Dermis microvascular lymphatic vessel endothelial cell (primary cell): ENCODE measurements around the gene ALOX12. TPM values are rescaled to one million over a fixed set of nuclear protein-coding genes. Genes with fewer than 3 reads are reported as not detected.

ENCODE experiments used
- DNase-seq, 2 donors: peaks; one replicate each; pipeline versions ENCODE4 v3.0.0 to v3.0.0-alpha.2; 2010; ENCODE audit warnings: low read depth in 2 of 2
- total RNA-seq: library from RNA; depleted of rRNA; stranded (reverse); fragments of >200 nt; gene quantifications from 2 replicates; pipeline ENCODE4 v1.2.1, GENCODE V29; 2014

Gene ALOX12
- total RNA-seq, 1 donor from 2014 or later = not detected

DNA sequence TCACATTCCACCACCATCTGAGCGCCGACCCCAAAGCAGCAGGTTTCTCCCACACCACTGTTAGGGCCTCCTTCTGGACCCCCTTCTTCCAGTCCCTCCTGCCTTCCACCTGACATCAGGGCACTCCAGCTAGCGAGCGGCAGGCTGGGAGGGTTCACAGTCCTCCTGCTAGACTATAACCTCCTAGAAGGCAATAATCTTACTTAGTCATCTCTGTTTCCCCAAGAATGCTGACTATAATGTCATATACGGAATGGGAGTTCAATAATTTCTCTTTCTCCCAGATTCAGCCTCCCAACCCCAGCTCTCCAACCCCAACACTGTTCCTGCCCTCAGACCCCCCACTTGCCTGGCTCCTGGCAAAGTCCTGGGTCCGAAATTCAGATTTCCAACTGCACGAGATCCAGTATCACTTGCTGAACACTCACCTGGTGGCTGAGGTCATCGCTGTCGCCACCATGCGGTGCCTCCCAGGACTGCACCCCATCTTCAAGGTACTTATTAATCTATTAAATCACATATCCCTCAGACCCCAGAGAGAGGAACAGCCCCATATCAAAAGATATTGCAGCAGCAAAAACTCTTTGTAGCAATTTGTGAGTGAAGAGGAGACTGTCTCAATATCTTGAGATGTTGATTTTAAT is 5.6 kb downstream of the ALOX12 start:
- DNase-seq = peak in 1 of 2 donors; percentile 64

DNA sequence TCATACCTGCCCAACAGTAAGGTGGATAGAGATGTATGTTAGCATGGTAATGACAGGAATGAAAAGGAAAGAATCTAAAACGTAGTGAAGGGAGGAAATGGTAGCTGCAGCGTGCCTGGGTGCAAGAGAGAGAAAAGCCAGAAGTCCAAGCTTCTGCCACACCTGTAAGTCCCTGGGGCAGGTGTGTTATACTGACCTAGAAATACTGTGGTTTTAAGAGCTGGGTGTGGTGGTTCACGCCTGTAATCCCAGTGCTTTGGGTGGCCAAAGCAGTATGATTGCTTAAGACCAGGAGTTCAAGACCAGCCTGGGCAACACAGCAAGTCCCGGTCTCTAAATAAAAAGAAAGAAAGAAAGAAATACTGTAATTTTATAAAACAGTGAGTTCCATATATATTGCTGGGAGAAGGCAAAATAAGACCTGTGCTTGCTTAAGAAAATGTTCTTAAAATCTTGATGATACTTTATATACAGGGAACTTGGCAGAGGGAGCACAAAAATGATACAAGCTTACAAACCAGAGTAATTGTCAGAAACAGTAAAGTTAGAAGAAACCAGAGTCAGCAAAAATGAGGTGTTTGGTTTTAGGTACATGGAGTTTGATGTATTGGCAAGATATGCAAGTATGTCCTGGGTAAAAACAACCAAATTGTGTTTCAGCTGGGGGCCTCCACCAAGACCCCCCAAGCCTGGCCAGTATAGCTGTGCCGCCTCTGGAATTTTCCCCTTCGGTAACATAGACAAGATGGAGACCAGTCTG is 6.6 kb downstream of the ALOX12 start:
- DNase-seq = no peak

DNA sequence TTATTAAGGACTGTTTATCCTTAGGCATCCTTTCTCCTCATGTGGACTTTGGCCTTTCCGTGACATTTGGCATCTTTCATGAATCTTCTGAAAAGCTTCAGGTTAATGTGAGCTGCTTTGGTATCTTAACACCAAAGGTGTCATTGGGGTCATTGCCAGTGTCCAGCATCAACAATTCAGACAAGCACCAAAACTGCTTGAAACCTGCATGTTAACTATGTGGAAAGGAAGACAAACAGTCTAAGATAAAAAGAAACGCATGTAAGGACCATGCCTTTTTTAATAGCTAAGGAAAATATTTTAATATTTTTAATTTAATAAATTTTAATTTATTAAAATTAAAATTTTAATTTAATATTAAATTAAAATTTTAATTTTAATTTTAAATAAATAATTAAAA is 7.9 kb downstream of the ALOX12 start:
- no peak for DNase-seq

DNA sequence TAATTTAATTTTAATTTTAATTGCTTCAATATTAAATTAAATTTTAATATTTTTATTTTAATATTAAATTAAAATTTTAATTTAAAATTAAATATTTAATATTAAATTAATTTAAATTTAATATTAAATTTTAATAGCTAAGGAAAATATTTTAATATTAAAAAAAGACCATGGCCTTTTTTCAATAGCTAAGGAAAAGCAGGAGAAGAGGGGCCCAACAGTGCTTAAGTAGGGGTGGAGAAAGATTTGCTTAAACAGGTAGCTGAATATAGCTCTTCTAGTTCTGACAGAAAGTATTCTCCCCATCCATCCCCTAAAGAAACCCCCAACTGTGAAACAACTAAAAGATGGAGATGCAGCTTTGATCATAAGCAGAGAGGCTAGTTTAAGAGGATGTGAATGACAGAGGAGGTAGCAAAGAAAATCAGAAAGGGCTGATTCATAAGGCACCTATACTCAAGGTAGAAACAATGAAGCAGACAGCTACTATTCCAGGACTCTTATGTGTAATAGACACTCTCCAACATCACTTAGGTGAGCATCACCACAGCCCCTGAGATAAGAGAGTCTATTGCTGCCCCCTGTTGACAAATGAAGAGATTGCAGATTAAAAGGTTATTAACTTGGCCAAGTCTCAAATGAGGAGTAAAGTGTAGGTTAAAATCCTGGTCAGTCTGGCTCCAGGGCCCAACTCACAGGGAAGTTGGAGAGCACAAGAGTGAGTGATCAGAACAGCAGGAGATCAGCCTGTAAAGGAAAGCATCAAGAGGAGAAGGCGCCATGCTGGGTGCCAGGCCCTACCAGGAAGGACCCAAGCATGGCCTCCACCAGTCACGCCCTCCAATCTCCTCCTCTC is 8.8 kb downstream of the ALOX12 start:
- DNase-seq = peak; percentile 55 to 74

DNA sequence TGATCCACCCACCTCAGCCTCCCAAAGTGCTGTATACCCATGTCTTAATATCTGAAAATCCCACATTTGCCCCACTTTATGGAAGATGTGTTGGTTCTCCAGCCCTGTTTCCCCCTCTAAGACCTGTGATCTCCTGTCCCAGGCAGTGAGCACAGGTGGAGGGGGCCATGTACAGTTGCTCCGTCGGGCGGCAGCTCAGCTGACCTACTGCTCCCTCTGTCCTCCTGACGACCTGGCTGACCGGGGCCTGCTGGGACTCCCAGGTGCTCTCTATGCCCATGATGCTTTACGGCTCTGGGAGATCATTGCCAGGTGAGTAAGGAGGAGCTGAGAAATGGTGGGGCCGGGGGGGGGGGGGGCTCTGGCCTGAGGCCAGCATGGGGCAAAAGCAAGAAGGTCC is 9.9 kb downstream of the ALOX12 start:
- DNase-seq = no peak

DNA sequence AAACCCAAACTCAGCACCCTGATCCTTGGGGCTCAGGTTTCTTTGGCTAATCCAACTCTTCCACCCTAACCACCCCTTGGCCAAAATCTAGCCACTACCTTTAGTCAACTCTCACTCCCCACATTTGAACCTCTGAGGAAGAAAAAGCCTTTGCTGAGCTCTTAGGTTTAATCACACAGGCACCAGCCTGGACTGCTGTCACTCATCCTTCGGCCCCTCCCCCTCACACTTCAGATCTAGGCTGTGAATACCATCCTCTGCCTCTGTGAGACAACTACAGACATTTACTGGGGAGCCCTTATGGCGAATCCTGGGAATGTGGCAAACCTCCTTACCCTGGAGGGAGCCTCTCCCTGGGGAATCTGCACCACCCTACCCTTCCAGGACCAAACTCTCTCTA is 11.3 kb downstream of the ALOX12 start:
- DNase-seq = no peak

DNA sequence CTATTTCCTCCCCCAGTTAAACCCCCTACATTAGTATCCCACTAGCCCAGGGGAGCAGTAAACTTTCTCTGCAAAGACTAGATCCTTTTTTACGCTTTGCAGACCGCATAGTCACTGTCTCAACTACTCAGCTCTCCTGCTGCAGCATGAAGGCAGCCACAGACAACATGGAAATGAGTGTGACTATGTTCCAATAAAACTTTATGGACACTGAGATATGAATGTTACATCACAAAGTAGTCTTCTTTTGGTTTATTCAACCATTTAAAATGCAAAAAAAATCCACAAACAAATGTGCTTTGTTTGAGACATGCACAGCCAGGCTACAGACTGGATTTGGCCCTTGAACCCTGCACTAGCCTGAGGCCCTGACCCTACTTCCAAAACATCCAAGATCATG is 14.7 kb downstream of the ALOX12 start:
- no peak for DNase-seq

DNA sequence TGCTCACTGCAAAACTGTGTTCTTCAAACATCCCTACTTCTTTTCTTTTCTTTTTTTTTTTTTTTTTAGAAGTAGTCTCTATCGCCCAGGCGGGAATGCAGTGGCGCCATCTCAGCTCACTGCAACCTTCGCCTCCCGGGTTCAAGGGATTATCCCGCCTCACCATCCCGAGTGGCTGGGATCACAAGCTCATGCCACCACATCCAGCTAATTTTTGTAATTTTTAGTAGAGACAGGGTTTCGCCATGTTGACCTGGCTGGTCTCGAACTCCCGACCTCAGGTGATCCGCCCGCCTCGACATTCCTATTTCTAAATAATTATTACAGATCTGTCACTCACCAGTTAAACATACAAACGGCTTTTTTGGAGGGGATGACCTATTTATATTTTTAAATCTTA is 15.6 kb downstream of the ALOX12 start:
- no peak for DNase-seq

DNA sequence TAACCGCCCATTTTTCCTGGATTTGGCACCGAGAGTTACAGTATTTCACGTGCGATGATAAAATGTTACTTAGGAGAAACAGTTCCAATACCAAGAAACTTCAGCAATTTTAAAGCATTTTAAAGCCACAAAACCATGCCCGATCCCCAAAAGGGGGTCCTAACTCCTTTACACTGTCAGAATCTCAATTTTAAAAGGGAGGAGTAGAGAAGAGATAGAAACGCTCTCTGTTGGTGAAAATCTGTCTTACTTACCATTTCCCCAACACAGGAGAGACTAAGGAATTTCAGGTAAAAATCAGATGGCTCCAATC is 16.0 kb downstream of the ALOX12 start:
- no peak for DNase-seq

DNA sequence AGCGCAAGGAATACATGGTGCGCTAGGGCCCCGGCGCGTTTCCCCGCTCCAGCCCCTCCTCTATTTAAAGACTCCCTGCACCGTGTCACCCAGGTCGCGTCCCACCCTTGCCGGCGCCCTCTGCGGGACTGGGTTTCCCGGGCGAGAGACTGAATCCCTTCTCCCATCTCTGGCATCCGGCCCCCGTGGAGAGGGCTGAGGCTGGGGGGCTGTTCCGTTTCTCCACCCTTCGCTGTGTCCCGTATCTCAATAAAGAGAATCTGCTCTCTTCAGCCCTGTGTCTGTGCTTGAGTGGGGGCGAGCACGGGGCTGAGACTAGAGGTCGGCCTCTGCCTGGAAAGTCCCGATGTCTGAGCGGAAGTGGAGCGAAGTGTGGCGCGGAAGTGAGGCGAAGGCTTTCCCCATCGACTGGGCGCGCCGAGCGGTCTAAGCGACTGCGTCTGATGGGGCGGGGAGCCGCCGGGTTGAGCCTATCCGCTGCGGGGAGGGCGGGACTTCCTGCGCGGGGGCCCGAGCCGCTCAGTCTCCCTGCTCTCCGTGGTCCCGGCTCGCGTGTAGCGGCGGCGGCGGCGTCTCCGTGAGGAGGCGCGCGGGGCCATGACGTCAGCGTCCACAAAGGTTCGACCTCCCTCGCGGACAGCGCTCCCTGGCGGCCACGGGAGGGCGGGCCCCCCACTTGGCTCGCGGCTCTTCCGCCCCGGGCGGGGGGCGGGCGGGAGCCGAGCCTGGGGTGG is 18.6 kb downstream of the ALOX12 start:
- DNase-seq = peak; percentile 92 to 98

DNA sequence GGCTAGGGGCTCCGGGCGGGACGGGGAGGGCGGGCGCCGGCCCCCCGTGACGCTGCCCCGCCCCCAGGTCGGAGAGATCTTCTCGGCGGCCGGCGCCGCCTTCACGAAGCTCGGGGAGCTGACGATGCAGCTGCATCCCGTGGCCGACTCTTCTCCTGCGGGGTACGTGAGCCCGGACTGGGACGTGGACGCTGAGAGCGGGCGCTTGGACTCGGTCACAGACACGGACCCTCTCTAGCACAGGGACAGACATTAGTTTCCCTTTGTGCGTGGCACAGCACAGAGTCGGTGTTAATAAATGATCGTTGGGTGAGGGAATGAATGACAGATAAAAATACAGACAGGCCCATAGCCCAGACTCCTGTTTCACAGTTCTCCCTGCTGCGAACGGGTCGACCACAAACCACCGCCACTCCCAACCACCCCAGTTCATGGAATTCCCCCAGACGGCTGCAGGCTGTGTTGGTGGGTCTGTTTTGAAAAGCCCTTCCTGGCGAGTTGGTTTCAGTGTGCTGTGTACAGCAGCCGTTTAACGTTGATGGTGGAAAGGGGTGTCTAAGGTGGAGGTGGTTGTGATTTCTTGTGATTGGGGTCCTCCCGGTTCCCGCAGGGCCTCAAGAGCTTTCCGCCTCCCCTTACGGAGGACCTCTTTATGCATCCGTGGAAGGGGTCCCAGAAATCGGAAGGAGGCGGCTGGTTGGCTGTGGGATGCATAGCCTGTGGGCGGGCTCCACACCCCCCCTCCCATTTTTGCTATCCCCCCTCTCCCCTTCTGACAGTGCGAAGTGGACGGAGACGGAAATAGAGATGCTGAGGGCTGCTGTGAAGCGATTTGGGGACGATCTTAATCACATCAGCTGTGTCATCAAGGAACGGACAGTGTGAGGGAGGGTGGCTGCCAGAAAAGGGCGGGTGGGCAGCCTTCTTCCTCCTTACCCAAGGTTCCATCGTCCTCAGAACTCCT is 19.4 kb downstream of the ALOX12 start:
- peak in 1 of 2 donors; percentile 75 for DNase-seq

DNA sequence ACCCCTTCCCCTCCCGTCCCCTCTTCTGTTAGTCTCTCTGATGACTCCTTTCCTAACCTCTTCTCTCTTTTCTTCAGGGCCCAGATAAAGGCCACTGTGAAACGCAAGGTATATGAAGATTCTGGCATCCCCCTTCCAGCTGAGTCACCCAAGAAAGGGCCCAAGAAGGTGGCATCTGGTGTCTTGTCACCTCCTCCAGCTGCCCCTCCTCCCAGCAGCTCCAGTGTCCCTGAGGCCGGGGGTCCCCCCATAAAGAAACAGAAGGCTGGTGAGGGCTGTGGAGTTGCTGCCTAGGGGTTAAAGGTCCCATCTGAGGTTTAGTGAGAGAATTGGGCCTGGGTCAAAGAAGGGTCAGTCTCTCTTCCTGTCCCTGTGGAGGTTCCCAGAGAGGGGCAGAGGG is 20.6 kb downstream of the ALOX12 start:
- DNase-seq = no peak

DNA sequence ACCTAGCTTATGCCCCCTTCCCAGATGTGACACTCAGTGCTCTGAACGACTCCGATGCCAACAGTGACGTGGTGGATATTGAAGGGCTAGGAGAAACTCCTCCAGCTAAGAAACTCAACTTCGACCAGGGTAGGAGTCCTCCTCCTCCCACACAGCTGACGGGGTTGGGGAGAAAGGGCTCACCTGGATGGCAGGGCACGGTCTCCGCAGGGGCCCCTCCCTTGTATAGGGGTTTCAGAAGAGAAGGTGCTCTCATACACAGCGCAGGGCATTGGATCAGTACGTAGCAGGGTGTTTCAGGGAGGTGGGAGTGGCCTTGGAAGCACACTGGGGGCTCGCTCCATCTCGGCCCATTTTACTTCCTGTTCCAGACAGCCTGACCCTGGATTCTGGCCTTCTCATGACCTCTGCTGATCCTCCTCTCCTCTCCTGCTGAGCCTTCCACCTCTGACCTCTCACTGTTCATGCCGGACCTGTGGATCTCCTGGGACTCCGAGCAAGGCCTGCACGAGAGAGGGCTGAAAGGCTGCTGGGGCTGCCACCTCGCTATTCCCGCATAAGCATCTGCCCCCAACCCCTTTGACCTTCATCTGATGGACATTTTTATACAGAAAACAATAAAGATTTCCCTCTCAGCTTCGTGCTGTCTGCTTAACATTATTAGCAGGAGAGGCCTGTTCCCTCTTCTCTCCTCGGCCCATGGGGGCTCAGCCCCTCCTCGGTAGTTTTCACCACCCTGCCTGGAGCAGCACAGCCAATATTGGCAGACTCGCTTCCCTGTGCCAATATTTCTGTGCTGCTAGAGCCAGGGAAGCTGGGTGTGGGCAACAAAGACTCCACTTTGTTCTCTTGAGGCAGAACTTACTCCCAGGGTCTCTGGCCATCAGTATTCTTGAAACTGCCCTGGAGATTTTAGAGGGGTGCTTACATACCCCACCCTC is 21.3 kb downstream of the ALOX12 start:
- DNase-seq = no peak

DNA sequence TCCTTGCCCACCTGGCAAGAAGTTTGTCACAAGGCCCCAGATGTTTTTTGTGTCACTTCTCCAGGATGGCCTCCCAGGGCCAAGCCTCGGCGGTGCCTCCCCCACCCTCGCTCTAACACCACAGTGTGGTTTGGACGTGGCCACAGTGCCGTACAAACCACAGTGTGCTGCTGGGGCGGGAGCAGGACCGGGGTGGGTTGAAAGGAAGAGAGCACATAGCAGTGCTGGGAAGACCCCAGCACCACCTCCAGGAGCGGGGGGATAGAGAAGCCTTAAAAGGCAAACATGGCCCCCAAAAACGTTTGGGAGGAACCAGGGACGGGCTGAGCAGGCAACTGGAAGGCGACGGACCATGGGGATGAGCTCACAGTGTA is 22.0 kb downstream of the ALOX12 start:
- DNase-seq = no peak

DNA sequence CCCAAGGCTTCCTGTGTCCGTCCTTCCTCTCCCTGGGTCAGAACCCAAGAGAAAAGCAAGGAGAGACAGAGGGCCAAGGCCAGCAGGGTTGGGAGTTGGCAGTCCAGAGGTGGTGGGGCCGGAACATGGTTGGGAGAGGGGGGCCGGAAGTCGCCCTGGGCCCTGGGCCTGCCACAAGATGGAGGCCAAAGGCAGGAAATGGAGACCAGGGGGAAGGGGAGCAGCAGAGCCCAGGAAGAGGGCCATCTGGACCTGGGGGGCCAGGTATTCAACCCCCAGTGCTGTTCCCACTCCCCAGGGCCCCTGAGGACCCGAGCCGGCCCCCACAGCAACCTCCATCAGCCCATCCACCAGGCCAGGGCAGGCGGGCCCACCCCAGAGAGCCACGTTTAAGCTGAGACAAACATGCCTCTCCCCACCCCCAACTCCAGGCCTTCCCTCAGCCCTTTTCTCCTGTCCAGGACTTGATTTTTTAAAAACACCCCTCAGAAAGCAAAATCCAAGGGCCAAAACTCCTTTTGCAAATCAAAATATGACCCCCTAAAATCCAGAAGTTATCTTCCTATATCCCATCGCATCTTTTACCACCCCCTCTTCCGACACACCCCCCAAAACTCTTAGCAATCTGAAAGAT is 22.6 kb downstream of the ALOX12 start:
- no peak for DNase-seq

DNA sequence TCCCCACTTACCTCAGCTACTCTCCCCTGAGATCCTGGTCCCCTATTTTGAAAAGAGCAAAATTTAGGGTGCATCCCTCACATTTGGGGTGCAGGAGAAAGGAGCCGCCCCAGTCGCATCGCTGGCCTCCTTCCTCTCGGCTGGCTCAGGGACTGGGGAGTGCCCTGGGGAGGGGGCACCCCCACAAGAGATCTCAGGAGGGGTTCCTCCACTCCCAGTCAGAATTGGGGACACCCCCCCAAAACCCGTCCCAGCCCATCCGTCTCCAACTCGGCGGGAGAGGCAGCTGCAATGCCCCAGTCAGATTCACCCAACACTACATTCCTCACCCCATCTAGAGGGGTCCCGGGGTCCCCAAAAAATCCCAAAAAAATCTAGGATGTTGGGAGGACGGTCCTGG is 23.5 kb downstream of the ALOX12 start:
- no peak for DNase-seq

DNA sequence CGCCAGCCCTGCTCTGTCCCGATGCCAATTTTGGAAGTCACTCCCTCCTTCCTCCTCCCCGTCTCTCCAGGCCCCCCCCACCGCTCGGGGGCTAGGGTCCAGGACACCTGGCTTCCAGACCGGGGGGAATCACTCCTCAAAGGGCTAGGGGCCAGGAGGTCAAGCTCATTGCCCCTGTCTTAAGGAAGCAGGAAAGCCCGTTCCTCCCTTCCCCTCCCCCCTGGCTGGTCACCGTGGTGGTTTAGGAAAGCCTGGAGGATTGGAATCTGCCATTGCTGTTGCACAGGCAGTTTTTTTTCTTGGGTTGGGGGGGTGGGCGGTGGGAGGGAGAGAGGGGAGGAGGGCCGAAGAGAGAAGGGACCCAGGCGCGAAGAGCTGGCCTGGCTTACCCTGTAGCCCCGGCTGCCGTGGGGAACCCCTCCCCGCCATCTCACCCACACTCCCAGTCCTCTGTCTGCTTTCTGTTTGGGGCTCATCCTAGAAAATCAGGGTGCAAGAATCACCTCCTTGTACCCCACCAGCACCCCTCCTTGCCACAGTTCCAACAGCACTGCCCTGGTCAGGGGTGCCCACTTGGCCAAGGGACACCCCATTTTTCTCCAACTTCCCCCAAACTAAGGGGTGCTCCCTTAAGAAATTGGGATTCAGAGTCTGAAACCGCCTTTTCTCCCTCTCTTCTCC is 24.1 kb downstream of the ALOX12 start:
- DNase-seq = peak in 1 of 2 donors; percentile 29

DNA sequence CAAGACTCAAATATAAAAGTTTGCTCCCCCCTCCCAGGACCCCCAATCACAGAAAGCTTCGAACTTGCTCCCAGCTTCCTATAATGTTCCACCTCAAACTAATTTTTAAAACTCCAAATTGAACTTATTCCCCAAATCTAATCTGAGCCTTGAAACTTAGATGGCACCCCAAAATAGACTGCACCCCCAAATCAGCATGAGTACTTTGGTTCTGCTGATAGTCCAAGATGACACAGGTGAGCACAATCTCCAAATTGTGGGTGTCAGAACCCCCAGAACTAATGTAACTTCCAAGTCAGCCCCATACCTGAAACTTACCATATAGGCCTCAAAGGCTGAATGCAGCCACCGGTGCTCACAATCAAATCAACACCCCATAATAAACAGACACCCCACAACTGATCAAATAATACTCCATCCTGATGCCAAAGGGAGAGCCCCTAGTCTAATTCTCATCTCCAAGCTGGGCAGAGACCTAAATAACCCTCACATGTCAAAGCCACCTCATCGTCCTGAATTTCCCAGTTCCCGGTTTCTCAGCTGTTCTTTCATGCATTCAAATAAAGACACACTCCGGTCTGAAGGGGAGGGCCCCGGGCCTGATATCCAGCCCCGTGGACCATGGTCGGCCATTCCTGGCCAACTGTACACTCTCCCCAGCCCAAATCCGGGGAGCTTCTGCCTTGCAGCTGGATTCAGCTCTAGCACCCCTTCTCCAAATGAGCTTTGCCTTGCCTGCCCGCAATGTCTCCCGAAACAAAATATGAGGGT is 25.2 kb downstream of the ALOX12 start:
- DNase-seq = peak in 1 of 2 donors; percentile 67
